HCT116 (cell line): ENCODE results near the gene MADCAM1. TPM values are rescaled to one million over a fixed set of nuclear protein-coding genes. Genes with fewer than 3 reads are reported as not detected.

Experiments
- ATAC-seq: fragments of 200-7000 bp; cut with Tn5 transposase; 2 replicates; pipeline ENCODE4 v1.9.1; 2020; ENCODE audit warnings: mild to moderate bottlenecking, moderate library complexity
- BruUV-seq: library from RNA; stranded (reverse); fragments of 400-500 nt; replicated peaks from 2 replicates; lab custom pipeline; 2021; lab: Mats Ljungman, UMichigan
- CTCF ChIA-PET: fragments of 300-600 bp; sonication (Branson Sonifier 250); formaldehyde crosslinking; loops from one replicate; lab custom pipeline; 2021; ENCODE audit warnings: antibody characterized with exemption; lab: Charles Lee
- POLR2A ChIA-PET: fragments of 300-600, 350-600 bp; sonication (Branson Sonifier 250); formaldehyde crosslinking; loops from one replicate; lab custom pipeline; 2021; ENCODE audit warnings: antibody characterized with exemption; lab: Charles Lee
- RAD21 ChIA-PET, 2 experiments: fragments of 300-600 bp; sonication (Branson Sonifier 250); formaldehyde crosslinking; loops; one replicate each; lab custom pipeline; 2023; ENCODE audit warnings: low total read pairs in 2 of 2; ENCODE audit not compliant: uncharacterized antibody in 2 of 2, unreplicated experiment in 2 of 2, low non-redundant PET in 1 of 2; lab: Charles Lee
- DNase-seq: peaks from one replicate; pipeline ENCODE4 v3.0.0-alpha.2; 2010; ENCODE audit warnings: low read depth, low spot score
- H2AFZ ChIP-seq: fragments of 200-600 bp; shearing (Covaris generic), sonication (generic); 2 replicates; pipeline ENCODE4 v1.6.1; 2017; ENCODE audit warnings: low read depth, mixed run types, mixed read lengths, antibody characterized with exemption, low read length; ENCODE audit not compliant: poor library complexity, severe bottlenecking
- H3K27ac ChIP-seq: 2 replicates; pipeline ENCODE4 v1.5.1; 2012; ENCODE audit warnings: low read depth, low read length
- H3K27me3 ChIP-seq: fragments of 200-600 bp; sonication (generic); 2 replicates; pipeline ENCODE4 v1.6.1; 2016; ENCODE audit warnings: mixed run types, low read length, mixed read lengths; ENCODE audit not compliant: insufficient read depth
- H3K36me3 ChIP-seq, 2 experiments: fragments of 200-500 bp in 1 of 2; fragments of 200-600 bp in 1 of 2; sonication (Bioruptor generic) in 1 of 2; sonication (generic) in 1 of 2; 2 replicates each; pipeline versions ENCODE4 v1.5.1 to v1.6.1; 2014 to 2016; ENCODE audit warnings: low read length in 2 of 2, inconsistent platforms in 1 of 2, mixed read lengths in 1 of 2, mixed run types in 1 of 2; ENCODE audit not compliant: insufficient read depth in 2 of 2, control insufficient read depth in 1 of 2
- H3K4me1 ChIP-seq, 2 experiments: fragments of 200-600 bp in 1 of 2; sonication (generic) in 1 of 2; 2 replicates each; pipeline versions ENCODE4 v1.5.1 to v1.6.1; 2012 to 2017; ENCODE audit warnings: low read length in 2 of 2, inconsistent platforms in 1 of 2, mild to moderate bottlenecking in 1 of 2, mixed read lengths in 1 of 2, mixed run types in 1 of 2, moderate library complexity in 1 of 2; ENCODE audit not compliant: insufficient read depth in 2 of 2, control insufficient read depth in 1 of 2
- H3K4me2 ChIP-seq: fragments of 200-600 bp; sonication (generic); 2 replicates; pipeline ENCODE4 v1.6.1; 2017; ENCODE audit warnings: mixed run types, low read length, mixed read lengths
- H3K4me3 ChIP-seq, 2 experiments: fragments of 200-600 bp in 1 of 2; sonication (generic) in 1 of 2; replicated peaks in 1 of 2; 2 replicates each; pipeline ENCODE4 v1.5.1; 2011 to 2016; ENCODE audit warnings: low read length in 2 of 2, control low read depth in 1 of 2, low read depth in 1 of 2, mild to moderate bottlenecking in 1 of 2, mixed read lengths in 1 of 2, mixed run types in 1 of 2
- H3K79me2 ChIP-seq: fragments of 200-600 bp; sonication (generic); 2 replicates; pipeline ENCODE4 v1.6.1; 2017; ENCODE audit warnings: mild to moderate bottlenecking, mixed run types, low read length, moderate library complexity, mixed read lengths; ENCODE audit not compliant: insufficient read depth
- H3K9ac ChIP-seq: fragments of 200-600 bp; sonication (generic); 2 replicates; pipeline ENCODE4 v1.6.1; 2016; ENCODE audit warnings: low read length, mixed read lengths
- H3K9me2 ChIP-seq: fragments of 200-600 bp; sonication (generic), shearing (Covaris generic); 2 replicates; pipeline ENCODE4 v1.6.1; 2017; ENCODE audit warnings: mixed run types, mild to moderate bottlenecking, moderate library complexity; ENCODE audit not compliant: insufficient read depth
- H3K9me3 ChIP-seq, 2 experiments: fragments of 200-500 bp in 1 of 2; fragments of 200-600 bp in 1 of 2; sonication (Bioruptor generic) in 1 of 2; sonication (generic) in 1 of 2; 2 replicates each; pipeline ENCODE4 v1.6.1; 2014 to 2017; ENCODE audit warnings: low read length in 2 of 2, mixed read lengths in 2 of 2, inconsistent platforms in 1 of 2, low read depth in 1 of 2, mild to moderate bottlenecking in 1 of 2, mixed run types in 1 of 2, moderate library complexity in 1 of 2; ENCODE audit not compliant: control insufficient read depth in 1 of 2, insufficient read depth in 1 of 2
- H4K20me1 ChIP-seq: fragments of 200-600 bp; sonication (generic), shearing (Covaris generic); 2 replicates; pipeline ENCODE4 v1.6.1; 2017; ENCODE audit warnings: mixed run types, mild to moderate bottlenecking, moderate library complexity; ENCODE audit not compliant: insufficient read depth
- CBX3 ChIP-seq: IDR thresholded peaks from 2 replicates; pipeline ENCODE4 v1.6.1; 2012; ENCODE audit warnings: low read depth
- EGR1 ChIP-seq: IDR thresholded peaks from 2 replicates; pipeline ENCODE4 v1.6.1; 2012; ENCODE audit warnings: low read depth
- EZH2phosphoT487 ChIP-seq: fragments of 200-600 bp; IDR thresholded peaks from 2 replicates; pipeline ENCODE4 v1.6.1; 2018; ENCODE audit warnings: antibody characterized with exemption, borderline replicate concordance
- FOSL1 ChIP-seq: IDR thresholded peaks from 2 replicates; pipeline ENCODE4 v1.6.1; 2012; ENCODE audit warnings: low read depth
- JUND ChIP-seq: IDR thresholded peaks from 2 replicates; pipeline ENCODE4 v1.6.1; 2012
- POLR2A ChIP-seq: IDR thresholded peaks from 2 replicates; pipeline ENCODE4 v1.7.0; 2011; ENCODE audit warnings: borderline replicate concordance; ENCODE audit not compliant: insufficient read depth, insufficient read length; ENCODE audit errors: extremely low read depth
- POLR2AphosphoS5 ChIP-seq: IDR thresholded peaks from 2 replicates; pipeline ENCODE4 v1.6.1; 2011; ENCODE audit warnings: mild to moderate bottlenecking, low read depth, low read length, moderate library complexity
- RAD21 ChIP-seq: IDR thresholded peaks from 2 replicates; pipeline ENCODE4 v1.6.1; 2012; ENCODE audit warnings: low read depth, mild to moderate bottlenecking
- SIN3A ChIP-seq: IDR thresholded peaks from 2 replicates; pipeline ENCODE4 v1.6.1; 2012; ENCODE audit warnings: low read depth
- SP1 ChIP-seq: IDR thresholded peaks from 2 replicates; pipeline ENCODE4 v1.6.1; 2012; ENCODE audit warnings: low read depth
- ZNF274 ChIP-seq: fragments of 200-500 bp; sonication (Bioruptor generic); IDR thresholded peaks from 2 replicates; pipeline ENCODE4 v1.6.1; 2014; ENCODE audit warnings: mild to moderate bottlenecking, low read depth, low read length, inconsistent platforms
- intact Hi-C: fragments of 100-400 bp; cut with micrococcal nuclease; formaldehyde crosslinking; loops from 2 replicates; pipeline ENCODE4 v1.10.0; 2022
- total RNA-seq: library from RNA; stranded (reverse); gene quantifications from one replicate; pipeline ENCODE4 v1.2.1, GENCODE V29; 2021; ENCODE audit not compliant: unreplicated experiment
- TF ChIP-seq, protein P1 (sequence below): IDR thresholded peaks from 2 replicates; pipeline ENCODE4 v1.6.1; 2012
- TF ChIP-seq, protein P2 (sequence below): IDR thresholded peaks from 2 replicates; pipeline ENCODE4 v1.6.1; 2012
- TF ChIP-seq, protein P3 (sequence below), 3 experiments: fragments of 200-600 bp in 1 of 3; sonication (generic) in 1 of 3; IDR thresholded peaks in 2 of 3; conservative IDR thresholded peaks in 1 of 3; 2 replicates each; pipeline ENCODE4 v1.5.1; 2012 to 2017; ENCODE audit warnings: low read depth in 2 of 3, low read length in 2 of 3, antibody characterized with exemption in 1 of 3, borderline replicate concordance in 1 of 3, control low read depth in 1 of 3, mild to moderate bottlenecking in 1 of 3, mixed read lengths in 1 of 3, mixed run types in 1 of 3, moderate library complexity in 1 of 3; ENCODE audit not compliant: insufficient read depth in 1 of 3
- TF ChIP-seq, protein P4 (sequence below): IDR thresholded peaks from 2 replicates; pipeline ENCODE4 v1.6.1; 2012; ENCODE audit warnings: low read depth

MADCAM1 gene
- total RNA-seq, 1 experiment from 2014 or later: 0.57 TPM

DNA sequence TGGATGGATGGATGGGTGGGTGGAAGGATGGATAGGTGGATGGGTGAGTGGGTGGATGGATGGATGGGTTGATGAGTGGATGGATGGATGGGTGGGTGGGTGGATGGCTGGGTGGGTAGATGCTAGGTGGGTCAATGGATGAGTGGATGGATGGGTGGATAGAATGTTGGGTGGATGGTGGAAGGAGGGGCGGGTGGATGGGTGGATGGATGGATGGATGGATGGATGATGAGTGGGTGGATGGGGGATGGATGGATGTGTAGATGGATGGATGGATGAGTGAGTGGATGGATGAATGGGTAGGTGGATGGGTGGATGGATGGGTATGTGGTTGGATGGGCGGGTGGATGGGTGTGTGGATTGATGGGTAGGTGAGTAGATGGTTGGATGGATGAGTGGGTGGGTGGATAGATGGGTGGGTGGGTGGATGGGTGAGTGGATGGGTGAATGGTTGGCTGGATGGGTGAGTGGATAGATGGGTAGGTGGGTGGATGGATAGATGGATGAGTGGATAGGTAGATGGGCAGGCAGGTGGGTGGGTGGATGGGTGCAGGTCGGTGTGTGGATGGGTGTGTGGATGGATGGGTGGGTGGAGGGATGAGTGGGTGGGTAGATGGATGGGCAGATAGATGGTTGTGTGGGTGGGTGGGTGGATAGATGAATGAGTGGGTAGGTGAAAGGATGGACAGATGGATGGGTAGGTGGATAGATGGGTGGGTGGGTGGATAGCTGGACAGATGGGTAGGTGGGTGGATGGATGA lies 31.1 kb upstream of the MADCAM1 start:
- no peaks in the 10 kb centered on the region for H3K9me3 ChIP-seq
- H3K79me2 ChIP-seq: no peaks in the 10 kb centered on the region
- CTCF ChIA-PET: no interaction called here
- H3K9me2 ChIP-seq: no peaks in the 10 kb centered on the region
- no peak overlapping the region for H3K4me2 ChIP-seq
- peaks cover 5 to 16% of the 10 kb centered on the region in 2 experiments; a peak in 3 of 4 replicates for H3K4me1 ChIP-seq
- H3K27me3 ChIP-seq: no peaks in the 10 kb centered on the region
- ATAC-seq (no peak), DNase-seq (no peak)
- POLR2A ChIA-PET: no interaction called here
- no peak overlapping the region for H2AFZ ChIP-seq
- H3K27ac ChIP-seq: no peak overlapping the region
- no peak overlapping the region for H3K4me3 ChIP-seq
- TF ChIP-seq POLR2A: no peak
- H3K36me3 ChIP-seq: no peaks in the 10 kb centered on the region
- BruUV-seq: no TSS peak
- no peaks in the 10 kb centered on the region for H4K20me1 ChIP-seq
- RAD21 ChIA-PET: no interaction called here
- H3K9ac ChIP-seq: no peak overlapping the region
- intact Hi-C loops: no loop called here

DNA sequence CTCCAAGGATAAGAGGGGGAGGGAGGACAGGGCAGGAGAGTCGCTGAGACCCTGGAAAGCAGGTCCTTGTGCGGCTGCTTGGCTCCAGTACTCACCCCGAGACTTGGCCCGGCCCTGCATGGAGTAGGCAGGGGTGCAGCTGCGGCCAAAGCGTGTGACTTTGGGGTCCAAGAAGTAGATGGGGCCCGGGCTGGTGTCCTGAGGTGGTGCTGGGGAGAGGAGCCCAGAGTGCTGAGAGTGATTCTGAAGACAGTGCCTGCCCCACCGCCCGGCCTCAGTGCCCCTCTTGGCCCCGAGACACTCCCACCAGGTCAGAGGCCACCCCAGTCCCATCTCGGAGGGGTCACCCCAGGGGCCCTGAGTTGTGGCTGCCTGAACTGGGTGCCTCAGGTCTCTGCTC lies 28.7 kb upstream of the MADCAM1 start:
- peaks cover 0 to 4% of the 10 kb centered on the region in 2 experiments; a peak in 2 of 4 replicates for H3K4me1 ChIP-seq
- H3K79me2 ChIP-seq: no peaks in the 10 kb centered on the region
- H3K27me3 ChIP-seq: no peaks in the 10 kb centered on the region
- no peaks in the 10 kb centered on the region for H4K20me1 ChIP-seq
- H3K4me2 ChIP-seq: no peak overlapping the region
- intact Hi-C loops: no loop called here
- ChIA-PET RAD21 (no interaction called here), CTCF (no interaction called here), POLR2A (no interaction called here)
- no TSS peak for BruUV-seq
- H3K4me3 ChIP-seq: no peak overlapping the region
- ATAC-seq (no peak), DNase-seq (no peak)
- no peak overlapping the region for H2AFZ ChIP-seq
- no peaks in the 10 kb centered on the region for H3K9me3 ChIP-seq
- no peaks in the 10 kb centered on the region for H3K36me3 ChIP-seq
- H3K27ac ChIP-seq: no peak overlapping the region
- H3K9me2 ChIP-seq: no peaks in the 10 kb centered on the region
- no peak overlapping the region for H3K9ac ChIP-seq
- TF ChIP-seq EZH2phosphoT487: no peak
- TF ChIP-seq, protein P1, sequence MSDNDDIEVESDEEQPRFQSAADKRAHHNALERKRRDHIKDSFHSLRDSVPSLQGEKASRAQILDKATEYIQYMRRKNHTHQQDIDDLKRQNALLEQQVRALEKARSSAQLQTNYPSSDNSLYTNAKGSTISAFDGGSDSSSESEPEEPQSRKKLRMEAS: no peak
- TF ChIP-seq FOSL1: no peak
- no peak for TF ChIP-seq ZNF274
- TF ChIP-seq SP1: no peak
- TF ChIP-seq CBX3: no peak
- TF ChIP-seq, protein P2, sequence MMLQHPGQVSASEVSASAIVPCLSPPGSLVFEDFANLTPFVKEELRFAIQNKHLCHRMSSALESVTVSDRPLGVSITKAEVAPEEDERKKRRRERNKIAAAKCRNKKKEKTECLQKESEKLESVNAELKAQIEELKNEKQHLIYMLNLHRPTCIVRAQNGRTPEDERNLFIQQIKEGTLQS: no peak
- TF ChIP-seq, protein P3, sequence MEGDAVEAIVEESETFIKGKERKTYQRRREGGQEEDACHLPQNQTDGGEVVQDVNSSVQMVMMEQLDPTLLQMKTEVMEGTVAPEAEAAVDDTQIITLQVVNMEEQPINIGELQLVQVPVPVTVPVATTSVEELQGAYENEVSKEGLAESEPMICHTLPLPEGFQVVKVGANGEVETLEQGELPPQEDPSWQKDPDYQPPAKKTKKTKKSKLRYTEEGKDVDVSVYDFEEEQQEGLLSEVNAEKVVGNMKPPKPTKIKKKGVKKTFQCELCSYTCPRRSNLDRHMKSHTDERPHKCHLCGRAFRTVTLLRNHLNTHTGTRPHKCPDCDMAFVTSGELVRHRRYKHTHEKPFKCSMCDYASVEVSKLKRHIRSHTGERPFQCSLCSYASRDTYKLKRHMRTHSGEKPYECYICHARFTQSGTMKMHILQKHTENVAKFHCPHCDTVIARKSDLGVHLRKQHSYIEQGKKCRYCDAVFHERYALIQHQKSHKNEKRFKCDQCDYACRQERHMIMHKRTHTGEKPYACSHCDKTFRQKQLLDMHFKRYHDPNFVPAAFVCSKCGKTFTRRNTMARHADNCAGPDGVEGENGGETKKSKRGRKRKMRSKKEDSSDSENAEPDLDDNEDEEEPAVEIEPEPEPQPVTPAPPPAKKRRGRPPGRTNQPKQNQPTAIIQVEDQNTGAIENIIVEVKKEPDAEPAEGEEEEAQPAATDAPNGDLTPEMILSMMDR (IDR thresholded peaks at IDR 0.05 in 2 of 3, conservative IDR thresholded peaks at IDR 0.05 in 1 of 3; ENCODE audit: borderline replicate concordance in 1 of 3, insufficient read depth in 1 of 3, low read depth in 2 of 3, low read length in 2 of 3): no peak
- no peak for TF ChIP-seq SIN3A
- no peak for TF ChIP-seq EGR1
- TF ChIP-seq POLR2AphosphoS5: no peak
- TF ChIP-seq POLR2A: no peak
- TF ChIP-seq, protein P4, sequence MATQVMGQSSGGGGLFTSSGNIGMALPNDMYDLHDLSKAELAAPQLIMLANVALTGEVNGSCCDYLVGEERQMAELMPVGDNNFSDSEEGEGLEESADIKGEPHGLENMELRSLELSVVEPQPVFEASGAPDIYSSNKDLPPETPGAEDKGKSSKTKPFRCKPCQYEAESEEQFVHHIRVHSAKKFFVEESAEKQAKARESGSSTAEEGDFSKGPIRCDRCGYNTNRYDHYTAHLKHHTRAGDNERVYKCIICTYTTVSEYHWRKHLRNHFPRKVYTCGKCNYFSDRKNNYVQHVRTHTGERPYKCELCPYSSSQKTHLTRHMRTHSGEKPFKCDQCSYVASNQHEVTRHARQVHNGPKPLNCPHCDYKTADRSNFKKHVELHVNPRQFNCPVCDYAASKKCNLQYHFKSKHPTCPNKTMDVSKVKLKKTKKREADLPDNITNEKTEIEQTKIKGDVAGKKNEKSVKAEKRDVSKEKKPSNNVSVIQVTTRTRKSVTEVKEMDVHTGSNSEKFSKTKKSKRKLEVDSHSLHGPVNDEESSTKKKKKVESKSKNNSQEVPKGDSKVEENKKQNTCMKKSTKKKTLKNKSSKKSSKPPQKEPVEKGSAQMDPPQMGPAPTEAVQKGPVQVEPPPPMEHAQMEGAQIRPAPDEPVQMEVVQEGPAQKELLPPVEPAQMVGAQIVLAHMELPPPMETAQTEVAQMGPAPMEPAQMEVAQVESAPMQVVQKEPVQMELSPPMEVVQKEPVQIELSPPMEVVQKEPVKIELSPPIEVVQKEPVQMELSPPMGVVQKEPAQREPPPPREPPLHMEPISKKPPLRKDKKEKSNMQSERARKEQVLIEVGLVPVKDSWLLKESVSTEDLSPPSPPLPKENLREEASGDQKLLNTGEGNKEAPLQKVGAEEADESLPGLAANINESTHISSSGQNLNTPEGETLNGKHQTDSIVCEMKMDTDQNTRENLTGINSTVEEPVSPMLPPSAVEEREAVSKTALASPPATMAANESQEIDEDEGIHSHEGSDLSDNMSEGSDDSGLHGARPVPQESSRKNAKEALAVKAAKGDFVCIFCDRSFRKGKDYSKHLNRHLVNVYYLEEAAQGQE: no peak
- no peak for TF ChIP-seq JUND
- no peak for TF ChIP-seq RAD21
